A549 (cell line): ENCODE data around the gene NCBP2.

ENCODE experiments used
- JUN ChIP-seq, 2 experiments: fragments of >200 bp; sonication (Bioruptor Twin); formaldehyde crosslinking; IDR thresholded peaks; 2 replicates in 1 of 2; 3 replicates in 1 of 2; pipeline ENCODE4 v1.6.1; 2016 to 2017
- SMC3 ChIP-seq: fragments of >200 bp; sonication (Bioruptor Twin); formaldehyde crosslinking; IDR thresholded peaks from 3 replicates; pipeline ENCODE4 v1.6.1; 2018; ENCODE audit warnings: inconsistent platforms

DNA sequence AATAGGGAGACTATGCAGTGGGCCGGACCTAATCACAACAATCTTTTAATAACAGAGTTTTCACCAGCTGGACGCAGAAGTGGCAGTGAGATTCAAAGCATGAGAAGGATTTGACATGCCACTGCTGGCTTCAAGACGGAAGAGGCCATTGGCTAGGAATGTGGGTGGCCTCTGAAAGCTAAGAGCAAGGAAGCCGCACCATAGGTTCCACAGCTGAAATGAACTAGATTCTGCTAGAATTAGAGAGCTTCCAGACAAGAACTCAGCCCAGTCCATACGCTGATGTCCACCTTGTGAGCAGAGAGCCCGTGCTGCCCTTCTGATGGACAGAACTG lies 6.9 kb upstream of the NCBP2 start:
- TF ChIP-seq JUN (IDR thresholded peaks at IDR 0.05) (no peak), SMC3 (no peak)
